Hematopoietic multipotent progenitor cell (in vitro differentiated cells): ENCODE results near the gene GRK5. TPM values are rescaled to one million over a fixed set of nuclear protein-coding genes. Genes with fewer than 3 reads are reported as not detected.

Source experiments
- small RNA-seq: library from RNA; depleted of rRNA; stranded (forward); fragments of <200 nt; gene quantifications from one replicate; pipeline ENCODE3, GENCODE V24; 2012
- total RNA-seq: library from RNA; depleted of rRNA; stranded (reverse); fragments of >200 nt; gene quantifications from one replicate; pipeline ENCODE4 v1.2.3, GENCODE V29; 2012

The GRK5 gene
- total RNA-seq, 1 donor = 2.2 TPM

Small RNA genes within 50 kb of the gene (small RNA-seq; reads per million reads assigned to genes)
- gene MIR4681 (not detected), gene RN7SL749P (not detected)

Other genes starting within 250 kb of the GRK5 start
- 0.27 TPM for gene NANOS1, start 177.9 kb upstream of the GRK5 start, total RNA-seq
- 64.1 TPM for gene EIF3A, start 126.8 kb upstream of the GRK5 start, total RNA-seq
- gene DENND10, start 103.5 kb upstream of the GRK5 start, total RNA-seq = 48.5 TPM
- gene SFXN4, start 41.9 kb upstream of the GRK5 start, total RNA-seq = 16.2 TPM
- 71.9 TPM for gene PRDX3, start 28.8 kb upstream of the GRK5 start, total RNA-seq